GM13977 (cell line): ENCODE data around the gene GOLT1A.

ENCODE experiments used
- DNase-seq: peaks from one replicate; pipeline ENCODE4 v3.0.0; 2012; ENCODE audit warnings: low spot score
- CTCF ChIP-seq: IDR thresholded peaks from 2 replicates; pipeline ENCODE4 v1.5.1; 2012; ENCODE audit warnings: mild to moderate bottlenecking, control low read depth; ENCODE audit not compliant: insufficient read depth; ENCODE audit errors: extremely low read depth, missing control alignments
- in situ Hi-C: fragments of 300-500 bp; cut with MboI; formaldehyde crosslinking; loops from one replicate; pipeline ENCODE4 v1.12.0; 2022; ENCODE audit warnings: low sequenced_read_pairs, low pct_unique_long_range_greater_than_20kb, mixed read lengths, inconsistent platforms; ENCODE audit not compliant: unreplicated experiment

Gene GOLT1A

GRCh38 chr1:204196068-204196795, 17.6 kb downstream of the GOLT1A start, which contains the start of gene KISS1:
Gene KISS1 (minus strand): TSS chr1:204196491. CDS start chr1:204192876, 3,615 bp downstream.
- TF ChIP-seq CTCF: no peak
- no peak for DNase-seq
- in situ Hi-C loops: no loop called here

DNA sequence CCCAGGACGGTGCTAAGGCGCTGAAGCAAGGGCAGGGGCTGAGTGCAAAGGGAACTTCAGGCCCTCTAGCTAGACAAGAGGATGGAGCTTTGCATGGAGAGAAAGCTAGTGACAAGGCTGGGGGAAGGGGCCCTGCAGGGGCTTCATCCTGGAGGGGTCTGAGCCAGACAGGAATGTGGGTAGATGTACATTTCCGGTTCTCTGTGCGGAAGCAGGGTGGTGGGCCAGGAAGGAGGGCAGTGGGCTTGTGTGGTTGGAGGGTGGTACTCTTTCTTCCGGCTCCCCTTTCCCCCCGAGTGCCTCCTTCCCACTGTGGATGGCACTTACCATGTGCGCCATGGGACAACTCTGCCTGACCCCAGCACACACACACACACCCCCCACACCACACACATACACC, 19.0 kb downstream of the GOLT1A start:
- no peak for TF ChIP-seq CTCF
- no peak for DNase-seq
- in situ Hi-C loops: no loop called here

DNA sequence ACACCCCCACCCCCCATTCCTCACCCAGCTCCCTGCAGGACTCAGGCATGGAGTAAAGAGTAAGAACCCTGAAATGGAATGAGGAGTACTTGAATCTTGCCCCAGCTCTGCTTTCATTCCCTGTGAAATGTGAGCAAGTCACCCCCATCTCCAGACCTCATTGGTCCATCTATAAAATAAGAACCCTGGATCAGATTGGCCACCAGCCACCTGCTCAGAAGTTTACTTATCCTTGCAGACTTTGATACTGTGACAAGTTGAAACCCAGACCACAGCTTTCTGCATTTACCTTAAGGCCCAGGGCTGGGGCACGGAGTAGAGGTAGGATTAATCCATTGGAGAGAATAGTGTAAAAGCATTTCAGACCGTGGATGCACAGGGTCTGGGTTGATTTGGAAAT, 19.7 kb downstream of the GOLT1A start:
- in situ Hi-C loops: no loop called here
- TF ChIP-seq CTCF: no peak
- DNase-seq: no peak

DNA sequence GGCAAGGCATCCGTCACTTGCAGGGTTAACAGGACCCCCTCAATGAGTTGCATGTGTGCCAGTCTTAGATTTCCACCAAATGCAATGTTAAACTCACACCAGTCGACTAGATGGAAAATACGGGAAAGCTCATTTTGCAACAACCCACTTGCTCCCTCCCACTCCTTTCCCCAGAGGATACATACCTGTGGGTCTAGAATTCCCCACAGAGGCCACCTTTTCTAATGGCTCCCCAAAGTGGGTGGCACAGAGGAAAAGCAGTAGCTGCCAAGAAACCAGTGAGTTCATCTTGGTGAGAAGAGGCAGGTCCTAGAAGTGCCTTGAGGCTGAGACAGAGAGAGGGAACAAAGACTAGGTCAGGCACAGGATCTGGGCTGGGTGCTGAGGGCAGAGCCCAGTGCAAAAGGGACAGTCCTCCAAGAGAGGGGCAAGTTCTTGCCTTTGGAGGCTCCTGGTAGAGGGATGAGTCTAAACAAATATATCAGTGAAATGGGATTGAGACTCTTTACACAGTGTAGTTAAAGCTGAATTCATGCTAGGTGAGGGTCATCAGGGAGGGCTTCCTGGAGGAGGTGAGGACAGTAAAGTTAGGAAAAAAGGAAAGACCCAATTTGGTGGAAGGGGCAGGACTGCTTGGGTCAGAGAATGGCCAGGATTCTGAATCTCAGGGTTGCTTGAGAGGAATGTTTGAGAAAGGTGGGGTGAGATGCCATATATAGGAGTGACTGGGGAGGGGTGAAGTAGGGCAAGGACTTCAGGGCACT, 21.0 kb downstream of the GOLT1A start:
- DNase-seq: no peak
- TF ChIP-seq CTCF: no peak
- in situ Hi-C loops: no loop called here

DNA sequence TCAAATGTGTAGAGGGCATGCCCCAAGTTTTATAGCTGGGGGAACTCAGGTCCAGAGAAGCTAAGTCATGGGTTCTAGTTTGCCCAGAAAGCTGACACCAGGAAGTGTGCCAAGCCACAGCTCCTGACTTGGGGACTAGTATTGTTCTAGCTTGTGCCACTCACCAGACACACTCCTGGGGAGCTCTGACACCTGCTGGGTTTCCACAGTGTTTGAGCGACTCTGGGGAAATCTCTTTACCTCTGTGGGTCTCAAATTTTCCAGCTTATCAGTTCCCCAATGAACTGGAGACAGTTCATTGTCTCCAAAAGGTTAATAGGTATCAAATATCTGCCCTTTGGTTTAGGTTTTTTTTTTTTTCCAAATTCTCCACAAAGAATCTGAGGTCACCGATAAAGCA, 21.7 kb downstream of the GOLT1A start:
- no peak for DNase-seq
- in situ Hi-C loops: no loop called here
- TF ChIP-seq CTCF: no peak

DNA sequence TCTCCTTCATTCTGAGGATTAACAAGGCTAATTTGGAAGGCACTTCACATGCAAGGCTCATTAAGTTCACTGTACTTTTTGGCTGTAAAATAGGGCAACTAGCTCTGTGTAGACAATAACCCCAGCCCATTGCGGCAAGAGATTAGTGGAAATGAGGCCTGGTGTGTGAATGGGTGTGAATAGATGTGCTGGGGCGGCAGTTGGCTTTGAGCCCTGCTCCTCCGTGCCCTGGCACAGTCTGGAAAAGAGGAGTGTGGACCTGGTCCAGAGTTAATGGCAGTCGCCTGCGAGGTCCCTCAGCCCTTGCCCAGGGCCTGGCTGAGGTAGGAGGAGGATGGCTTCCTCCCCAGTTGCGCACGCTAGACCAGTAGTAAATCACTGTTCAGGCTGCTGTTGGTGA, 22.3 kb downstream of the GOLT1A start:
- no peak for DNase-seq
- in situ Hi-C loops: no loop called here

More for the DNA sequence above, 22.3 kb downstream of the GOLT1A start:
- TF ChIP-seq CTCF: no peak
